Endodermal cell (in vitro differentiated cells): ENCODE results near the gene CYSRT1. TPM values are rescaled to one million over a fixed set of nuclear protein-coding genes. Genes with fewer than 3 reads are reported as not detected.

ENCODE experiments used
- DNase-seq: peaks from one replicate; pipeline ENCODE4 v3.0.0-alpha.2; 2017
- H3K27ac ChIP-seq: 2 replicates; pipeline ENCODE4 v1.5.1; 2013; ENCODE audit warnings: mild to moderate bottlenecking, low read depth, low read length, moderate library complexity
- H3K27me3 ChIP-seq: 2 replicates; pipeline ENCODE4 v1.6.1; 2013; ENCODE audit warnings: mild to moderate bottlenecking, low read length, moderate library complexity; ENCODE audit not compliant: insufficient read depth, control insufficient read depth, poor library complexity, severe bottlenecking
- H3K36me3 ChIP-seq: 2 replicates; pipeline ENCODE4 v1.7.0; 2013; ENCODE audit warnings: mild to moderate bottlenecking, low read length, moderate library complexity; ENCODE audit not compliant: control insufficient read depth, insufficient read depth
- H3K4me1 ChIP-seq: one replicate; pipeline ENCODE4 v1.7.0; 2013; ENCODE audit warnings: low read length; ENCODE audit not compliant: control insufficient read depth, insufficient read depth
- H3K4me3 ChIP-seq: 2 replicates; pipeline ENCODE4 v1.5.1; 2013; ENCODE audit warnings: mild to moderate bottlenecking, low read length, moderate library complexity
- H3K9ac ChIP-seq: 2 replicates; pipeline ENCODE4 v1.6.1; 2013; ENCODE audit warnings: mild to moderate bottlenecking, low read length, moderate library complexity; ENCODE audit not compliant: poor library complexity, severe bottlenecking; ENCODE audit errors: extremely low read depth
- H3K9me3 ChIP-seq: 2 replicates; pipeline ENCODE4 v1.6.1; 2013; ENCODE audit warnings: mild to moderate bottlenecking, low read length, moderate library complexity; ENCODE audit not compliant: control insufficient read depth
- H3K27ac Mint-ChIP-seq: 2 replicates; pipeline ENCODE4 v1.8.0; 2020; ENCODE audit warnings: mixed read lengths
- H3K27me3 Mint-ChIP-seq: 2 replicates; pipeline ENCODE4 v1.8.0; 2021; ENCODE audit warnings: mild to moderate bottlenecking, mixed read lengths; ENCODE audit not compliant: insufficient read depth
- H3K36me3 Mint-ChIP-seq: 2 replicates; pipeline ENCODE4 v1.8.0; 2020; ENCODE audit warnings: low read depth, mixed read lengths
- H3K4me1 Mint-ChIP-seq: 2 replicates; pipeline ENCODE4 v1.8.0; 2020; ENCODE audit warnings: mixed read lengths
- H3K4me3 Mint-ChIP-seq: 2 replicates; pipeline ENCODE4 v1.8.0; 2020; ENCODE audit warnings: mild to moderate bottlenecking, moderate library complexity, mixed read lengths
- H3K9me3 Mint-ChIP-seq: 2 replicates; pipeline ENCODE4 v1.8.0; 2020; ENCODE audit warnings: mild to moderate bottlenecking, mixed read lengths
- WGBS, 2 experiments: methylation state at CpG; one replicate each; pipeline versions ENCODE4 v1.1.5 to v1.1.7; 2013; ENCODE audit warnings: missing lambda C conversion rate in 2 of 2, mixed read lengths in 1 of 2; ENCODE audit not compliant: insufficient coverage in 1 of 2, insufficient read length in 1 of 2; 5-methylcytosine and 5-hydroxymethylcytosine counted together
- total RNA-seq, 2 donors: library from RNA; stranded (reverse); fragmentation: NEBNext Ultra II Directional in 1 of 2; extraction: Animal tissue kit (Norgen Biotek cat#: 25700) in 1 of 2; gene quantifications; 2 replicates in 1 of 2; 3 replicates in 1 of 2; pipeline ENCODE4 v1.2.1, GENCODE V29; 2021
- TF ChIP-seq, protein P1 (sequence below): fragments of 200-600 bp; sonication (generic); conservative IDR thresholded peaks from 2 replicates; pipeline ENCODE4 v1.5.0; 2021; ENCODE audit warnings: antibody characterized with exemption, mild to moderate bottlenecking

The CYSRT1 gene
- total RNA-seq, 2 donors from 2014 or later, result 1.4 to 1.8 TPM

DNA sequence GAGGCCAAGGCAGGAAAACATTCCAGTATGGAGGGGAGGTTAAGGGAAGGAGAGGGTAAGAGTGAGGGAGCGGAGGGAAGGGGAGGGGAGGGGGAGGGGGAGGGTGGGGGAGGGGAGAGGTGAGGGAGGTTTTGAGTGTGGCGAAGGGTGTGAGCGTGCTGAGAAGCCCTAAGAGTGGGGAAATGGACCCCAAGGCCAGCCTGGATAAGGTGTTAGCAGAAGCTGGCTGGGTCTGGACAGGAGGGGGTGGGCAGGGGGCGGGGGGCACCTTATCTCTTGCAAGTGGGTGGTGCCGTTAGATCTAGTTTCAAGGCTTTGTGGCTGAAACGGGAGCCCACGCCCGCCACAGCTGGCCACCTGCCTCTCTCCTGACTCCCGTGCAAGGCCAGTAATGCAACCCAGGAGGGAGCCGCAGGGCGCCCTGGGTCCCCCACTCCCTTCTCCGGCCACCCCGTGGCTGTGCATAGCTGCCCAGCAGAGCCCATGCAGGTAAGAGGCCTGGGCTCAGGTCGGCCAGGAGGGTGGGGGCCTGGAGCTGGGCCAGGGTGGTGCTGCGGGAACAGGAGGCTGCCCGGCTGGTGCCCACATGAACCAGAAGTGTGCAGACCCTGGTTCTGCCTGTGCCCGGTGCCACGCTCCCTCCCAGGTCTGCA lies 3.0 kb downstream of the CYSRT1 start:
- Histone ChIP-seq H3K27ac (no peak overlapping the region), H3K9me3 (no peaks in the 10 kb centered on the region), H3K36me3 (no peaks in the 10 kb centered on the region), H3K27me3 (no peaks in the 10 kb centered on the region), H3K4me1 (no peaks in the 10 kb centered on the region), H3K4me3 (no peak overlapping the region), H3K9ac (no peak overlapping the region)
- H3K27ac Mint-ChIP-seq, result peak overlapping the region; percentile 81
- H3K27me3 Mint-ChIP-seq, result no peaks in the 10 kb centered on the region
- H3K4me3 Mint-ChIP-seq, result no peak overlapping the region
- no peak for DNase-seq
- TF ChIP-seq, protein P1, sequence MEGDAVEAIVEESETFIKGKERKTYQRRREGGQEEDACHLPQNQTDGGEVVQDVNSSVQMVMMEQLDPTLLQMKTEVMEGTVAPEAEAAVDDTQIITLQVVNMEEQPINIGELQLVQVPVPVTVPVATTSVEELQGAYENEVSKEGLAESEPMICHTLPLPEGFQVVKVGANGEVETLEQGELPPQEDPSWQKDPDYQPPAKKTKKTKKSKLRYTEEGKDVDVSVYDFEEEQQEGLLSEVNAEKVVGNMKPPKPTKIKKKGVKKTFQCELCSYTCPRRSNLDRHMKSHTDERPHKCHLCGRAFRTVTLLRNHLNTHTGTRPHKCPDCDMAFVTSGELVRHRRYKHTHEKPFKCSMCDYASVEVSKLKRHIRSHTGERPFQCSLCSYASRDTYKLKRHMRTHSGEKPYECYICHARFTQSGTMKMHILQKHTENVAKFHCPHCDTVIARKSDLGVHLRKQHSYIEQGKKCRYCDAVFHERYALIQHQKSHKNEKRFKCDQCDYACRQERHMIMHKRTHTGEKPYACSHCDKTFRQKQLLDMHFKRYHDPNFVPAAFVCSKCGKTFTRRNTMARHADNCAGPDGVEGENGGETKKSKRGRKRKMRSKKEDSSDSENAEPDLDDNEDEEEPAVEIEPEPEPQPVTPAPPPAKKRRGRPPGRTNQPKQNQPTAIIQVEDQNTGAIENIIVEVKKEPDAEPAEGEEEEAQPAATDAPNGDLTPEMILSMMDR, result no peak
- peaks cover 2% of the 10 kb centered on the region for H3K4me1 Mint-ChIP-seq
- no peaks in the 10 kb centered on the region for H3K36me3 Mint-ChIP-seq
- H3K9me3 Mint-ChIP-seq, result no peaks in the 10 kb centered on the region
- WGBS, 2 experiments, result 74 to 77% methylated on average over 7 to 17 of the region's 18 CpGs

DNA sequence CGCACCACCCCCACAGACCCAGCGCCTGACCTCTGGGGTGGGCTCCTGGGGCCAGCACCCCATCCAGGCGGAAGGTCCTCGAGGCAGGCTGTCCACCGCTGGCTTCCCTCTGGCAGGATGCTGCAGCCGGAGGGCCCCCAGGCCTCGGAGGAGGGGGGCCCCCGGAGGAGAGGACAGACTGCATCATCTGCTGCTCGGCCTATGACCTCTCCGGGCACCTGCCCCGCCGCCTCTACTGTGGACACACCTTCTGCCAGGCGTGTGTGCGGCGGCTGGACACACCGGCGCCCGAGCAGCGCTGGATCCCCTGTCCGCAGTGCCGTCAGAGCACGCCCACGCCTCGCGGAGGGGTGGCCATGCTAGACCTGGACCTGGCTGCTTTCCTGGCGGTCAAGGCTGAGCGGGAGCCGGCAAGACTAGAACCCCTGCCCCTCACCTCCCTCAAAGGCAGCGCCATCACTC lies 3.6 kb downstream of the CYSRT1 start:
- DNase-seq, result no peak
- Histone ChIP-seq H3K9ac (no peak overlapping the region), H3K27ac (no peak overlapping the region), H3K9me3 (no peaks in the 10 kb centered on the region), H3K4me3 (no peak overlapping the region), H3K4me1 (no peaks in the 10 kb centered on the region), H3K36me3 (no peaks in the 10 kb centered on the region), H3K27me3 (no peaks in the 10 kb centered on the region)
- Mint-ChIP-seq H3K9me3 (no peaks in the 10 kb centered on the region), H3K27me3 (no peaks in the 10 kb centered on the region), H3K36me3 (no peaks in the 10 kb centered on the region), H3K4me3 (no peak overlapping the region), H3K27ac (no peak overlapping the region), H3K4me1 (peaks cover 2% of the 10 kb centered on the region)
- TF ChIP-seq, protein P1, result no peak
- WGBS, 2 experiments, result 92 to 94% methylated on average over 15 to 29 of the region's 29 CpGs

DNA sequence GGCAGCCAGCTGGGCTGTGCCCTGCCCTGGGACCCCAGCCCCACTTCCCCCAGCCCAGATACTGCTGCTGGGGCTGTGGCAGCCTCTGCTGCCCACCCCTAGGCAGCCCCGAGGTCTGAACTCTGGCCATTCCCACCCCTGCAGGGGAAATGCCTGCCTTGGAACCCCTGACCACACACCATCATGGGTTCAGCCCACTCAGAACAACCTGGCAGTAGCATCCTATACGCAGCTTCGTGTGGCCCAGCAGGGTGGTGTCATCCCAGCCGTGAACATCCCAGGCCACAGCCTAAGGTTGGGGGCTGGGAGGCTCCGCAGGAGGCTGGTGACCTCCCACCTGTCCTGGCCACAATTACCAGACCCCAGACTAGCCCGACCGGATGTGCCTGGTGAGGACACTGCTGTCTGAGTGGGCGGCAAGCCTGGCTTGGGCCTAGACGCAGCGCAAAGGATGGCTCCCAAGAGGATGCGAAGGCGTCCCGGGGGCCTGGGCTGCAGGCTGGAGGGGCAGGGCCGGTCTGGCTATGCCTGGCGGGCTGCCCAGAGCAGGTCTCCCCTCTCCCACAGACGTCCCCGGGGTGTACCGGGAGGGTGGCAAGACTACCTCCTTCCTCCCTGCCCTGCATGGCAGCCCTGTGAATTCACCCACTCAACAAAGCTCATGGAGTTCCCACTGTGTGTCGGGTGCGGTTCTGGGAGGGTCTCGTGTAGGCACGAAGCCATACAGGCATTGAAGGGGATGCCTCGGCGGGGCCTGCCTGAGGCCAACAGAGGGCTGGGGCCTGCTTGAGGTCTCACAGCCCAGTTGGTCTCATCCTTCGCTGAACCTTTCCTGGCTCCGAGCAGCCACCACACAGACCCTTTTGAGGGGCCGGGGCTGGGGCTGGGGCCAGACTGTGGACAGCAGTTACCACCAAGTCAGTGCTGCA lies 4.3 kb downstream of the CYSRT1 start:
- TF ChIP-seq, protein P1, result no peak
- no peak overlapping the region for H3K4me3 Mint-ChIP-seq
- Histone ChIP-seq H3K9ac (no peak overlapping the region), H3K27me3 (no peaks in the 10 kb centered on the region), H3K4me3 (no peak overlapping the region), H3K9me3 (no peaks in the 10 kb centered on the region), H3K4me1 (no peaks in the 10 kb centered on the region), H3K27ac (no peak overlapping the region), H3K36me3 (no peaks in the 10 kb centered on the region)
- no peaks in the 10 kb centered on the region for H3K27me3 Mint-ChIP-seq
- H3K36me3 Mint-ChIP-seq, result no peaks in the 10 kb centered on the region
- 92 to 93% methylated on average over 15 to 27 of the region's 27 CpGs for WGBS, 2 experiments
- H3K4me1 Mint-ChIP-seq, result peaks cover 2% of the 10 kb centered on the region
- no peak overlapping the region for H3K27ac Mint-ChIP-seq
- no peaks in the 10 kb centered on the region for H3K9me3 Mint-ChIP-seq
- DNase-seq, result no peak
